GM21737 (cell line): ENCODE measurements around the gene SRPK2.

ENCODE experiments used
- ATAC-seq: cut with Tn5 transposase; IDR thresholded peaks from one replicate; pipeline ENCODE4 v1.9.1; 2021; ENCODE audit warnings: mild to moderate bottlenecking, moderate library complexity; ENCODE audit not compliant: unreplicated experiment

Gene SRPK2

GRCh38 chr7:105229641-105230040 is 159.1 kb downstream of the SRPK2 start:
- no peak for ATAC-seq

- no peak for ATAC-seq
These were observed 160.2 kb downstream of the SRPK2 start for GRCh38 chr7:105228555-105228954.

- no peak for ATAC-seq
These were observed 161.3 kb downstream of the SRPK2 start for GRCh38 chr7:105227391-105227790.

- peak; percentile 96 for ATAC-seq
These were observed 163.7 kb downstream of the SRPK2 start for GRCh38 chr7:105224884-105225651.

- no peak for ATAC-seq
These were observed 165.8 kb downstream of the SRPK2 start for GRCh38 chr7:105222953-105223352.

GRCh38 chr7:105219771-105220160 is 169.0 kb downstream of the SRPK2 start:
- no peak for ATAC-seq

- no peak for ATAC-seq
These were observed 169.6 kb downstream of the SRPK2 start for GRCh38 chr7:105218939-105219770.

GRCh38 chr7:105218215-105218614 is 170.5 kb downstream of the SRPK2 start:
- no peak for ATAC-seq

- no peak for ATAC-seq
These were observed 171.9 kb downstream of the SRPK2 start for GRCh38 chr7:105216786-105217185.

- ATAC-seq = no peak
These were observed 172.9 kb downstream of the SRPK2 start for GRCh38 chr7:105215821-105216220.

GRCh38 chr7:105215182-105215581 is 173.5 kb downstream of the SRPK2 start:
- no peak for ATAC-seq

GRCh38 chr7:105213611-105214010 is 175.1 kb downstream of the SRPK2 start:
- ATAC-seq = no peak

GRCh38 chr7:105212212-105212611 is 176.5 kb downstream of the SRPK2 start:
- ATAC-seq = no peak

- peak; percentile 93 for ATAC-seq
These were observed 178.0 kb downstream of the SRPK2 start for GRCh38 chr7:105210721-105211205.

GRCh38 chr7:105209870-105210269 is 178.9 kb downstream of the SRPK2 start:
- ATAC-seq = no peak

GRCh38 chr7:105209433-105209832 is 179.3 kb downstream of the SRPK2 start:
- ATAC-seq = no peak

- no peak for ATAC-seq
These were observed 181.7 kb downstream of the SRPK2 start for GRCh38 chr7:105206985-105207384.

GRCh38 chr7:105205592-105206237 is 183.0 kb downstream of the SRPK2 start:
- ATAC-seq = no peak

- no peak for ATAC-seq
These were observed 183.8 kb downstream of the SRPK2 start for GRCh38 chr7:105204953-105205352.

- no peak for ATAC-seq
These were observed 184.2 kb downstream of the SRPK2 start for GRCh38 chr7:105204520-105204919.

GRCh38 chr7:105202616-105203015 is 186.1 kb downstream of the SRPK2 start:
- no peak for ATAC-seq
